Astrocyte of the cerebellum (primary cell): ENCODE results near the gene SALL3.
A peak's percentile ranks its signal among the peaks of the same experiment; 100 is the strongest.

ENCODE experiments used
- DNase-seq: peaks from one replicate; pipeline ENCODE4 v3.0.0-alpha.2; 2011; ENCODE audit warnings: low read depth
- H3K4me3 ChIP-seq: 2 replicates; pipeline ENCODE4 v1.5.1; 2011; ENCODE audit warnings: mild to moderate bottlenecking, low read depth, low read length, moderate library complexity
- in situ Hi-C: cut with HindIII; loops from 2 replicates; pipeline ENCODE4 v1.10.0; 2017; ENCODE audit warnings: low sequenced_read_pairs
- TF ChIP-seq, protein P1 (sequence below): IDR thresholded peaks from 2 replicates; pipeline ENCODE4 v1.5.1; 2012; ENCODE audit warnings: low read length, low read depth, moderate library complexity, mild to moderate bottlenecking; ENCODE audit errors: missing control alignments

Gene SALL3

DNA sequence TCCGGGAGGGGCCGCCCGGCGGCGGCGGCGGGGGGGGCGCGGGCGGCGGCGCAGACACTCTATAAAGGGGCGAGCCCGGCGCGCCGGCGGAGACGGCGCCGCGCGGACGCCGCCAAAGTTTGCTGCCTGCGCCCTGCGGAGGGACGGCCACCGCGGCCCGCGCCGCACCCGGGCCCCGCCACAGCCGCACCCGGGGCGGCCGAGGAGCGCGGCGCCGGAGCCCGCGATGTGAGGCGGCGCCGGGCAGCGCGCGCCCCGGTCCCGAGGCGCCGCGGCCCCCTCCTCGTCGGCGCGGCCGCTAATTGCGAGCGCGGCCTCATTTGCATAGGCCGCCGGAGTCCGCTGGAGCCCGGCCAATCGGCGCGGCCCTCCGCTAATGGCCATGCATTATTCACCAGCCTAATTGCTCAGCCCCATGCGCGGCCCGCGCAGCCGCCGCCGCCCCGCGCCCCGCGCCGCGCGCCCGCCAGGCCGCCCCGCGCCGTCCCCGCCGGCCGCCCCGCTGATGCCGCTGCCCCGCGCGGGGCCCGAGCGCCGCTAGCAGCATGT lies at the start of gene SALL3:
TSS of gene SALL3 (plus strand) at position 89 of the 549 bp plus-strand sequence. CDS start at position 546, 457 bp downstream.
- no peak for DNase-seq
- TF ChIP-seq, protein P1, sequence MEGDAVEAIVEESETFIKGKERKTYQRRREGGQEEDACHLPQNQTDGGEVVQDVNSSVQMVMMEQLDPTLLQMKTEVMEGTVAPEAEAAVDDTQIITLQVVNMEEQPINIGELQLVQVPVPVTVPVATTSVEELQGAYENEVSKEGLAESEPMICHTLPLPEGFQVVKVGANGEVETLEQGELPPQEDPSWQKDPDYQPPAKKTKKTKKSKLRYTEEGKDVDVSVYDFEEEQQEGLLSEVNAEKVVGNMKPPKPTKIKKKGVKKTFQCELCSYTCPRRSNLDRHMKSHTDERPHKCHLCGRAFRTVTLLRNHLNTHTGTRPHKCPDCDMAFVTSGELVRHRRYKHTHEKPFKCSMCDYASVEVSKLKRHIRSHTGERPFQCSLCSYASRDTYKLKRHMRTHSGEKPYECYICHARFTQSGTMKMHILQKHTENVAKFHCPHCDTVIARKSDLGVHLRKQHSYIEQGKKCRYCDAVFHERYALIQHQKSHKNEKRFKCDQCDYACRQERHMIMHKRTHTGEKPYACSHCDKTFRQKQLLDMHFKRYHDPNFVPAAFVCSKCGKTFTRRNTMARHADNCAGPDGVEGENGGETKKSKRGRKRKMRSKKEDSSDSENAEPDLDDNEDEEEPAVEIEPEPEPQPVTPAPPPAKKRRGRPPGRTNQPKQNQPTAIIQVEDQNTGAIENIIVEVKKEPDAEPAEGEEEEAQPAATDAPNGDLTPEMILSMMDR: no peak
- peak within 1 kb of the TSS; percentile 31 for H3K4me3 ChIP-seq
- in situ Hi-C loops: no loop called here

DNA sequence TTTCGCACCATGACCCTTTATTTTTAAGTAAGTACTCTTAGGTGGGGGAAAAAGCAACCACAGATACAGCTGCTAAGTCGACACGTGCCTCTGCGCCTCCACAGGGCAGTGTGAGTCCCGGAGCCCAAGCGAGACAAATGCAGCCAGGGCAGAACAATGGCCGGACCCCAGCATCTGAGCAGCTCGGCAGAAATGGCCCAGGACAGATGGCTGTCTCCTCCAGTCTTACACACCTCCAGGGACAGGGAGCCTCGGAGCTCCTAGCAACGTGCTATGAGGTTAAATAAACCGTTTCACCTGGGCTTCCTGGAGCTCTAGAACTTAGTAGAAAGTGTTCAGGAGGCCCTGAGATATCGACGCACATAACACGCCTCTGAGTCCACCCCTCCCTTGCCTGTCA lies 47.3 kb upstream of the SALL3 start:
- TF ChIP-seq, protein P1: no peak
- H3K4me3 ChIP-seq: no peak overlapping the region
- in situ Hi-C loops: no loop called here
- DNase-seq: no peak

DNA sequence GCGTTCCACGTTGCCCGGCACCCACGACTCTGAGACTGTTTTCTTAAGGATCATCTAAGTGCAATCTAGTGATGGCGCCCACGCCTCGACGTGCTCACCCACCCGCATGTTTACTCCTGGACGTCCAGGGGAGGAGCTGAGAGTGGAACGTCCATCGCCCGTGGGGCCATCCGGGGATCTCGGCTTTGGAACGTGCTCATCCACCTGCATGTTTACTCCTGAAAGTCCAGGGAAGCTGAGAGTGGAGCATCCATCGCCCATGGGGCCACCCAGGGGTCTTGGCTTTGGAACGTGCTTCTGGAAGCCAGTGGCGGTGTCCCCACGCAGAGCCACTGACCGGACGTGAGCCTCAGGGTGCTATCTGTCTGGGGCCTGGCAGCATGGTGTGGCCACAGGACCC lies 45.6 kb upstream of the SALL3 start:
- in situ Hi-C loops: no loop called here
- TF ChIP-seq, protein P1: no peak

DNA sequence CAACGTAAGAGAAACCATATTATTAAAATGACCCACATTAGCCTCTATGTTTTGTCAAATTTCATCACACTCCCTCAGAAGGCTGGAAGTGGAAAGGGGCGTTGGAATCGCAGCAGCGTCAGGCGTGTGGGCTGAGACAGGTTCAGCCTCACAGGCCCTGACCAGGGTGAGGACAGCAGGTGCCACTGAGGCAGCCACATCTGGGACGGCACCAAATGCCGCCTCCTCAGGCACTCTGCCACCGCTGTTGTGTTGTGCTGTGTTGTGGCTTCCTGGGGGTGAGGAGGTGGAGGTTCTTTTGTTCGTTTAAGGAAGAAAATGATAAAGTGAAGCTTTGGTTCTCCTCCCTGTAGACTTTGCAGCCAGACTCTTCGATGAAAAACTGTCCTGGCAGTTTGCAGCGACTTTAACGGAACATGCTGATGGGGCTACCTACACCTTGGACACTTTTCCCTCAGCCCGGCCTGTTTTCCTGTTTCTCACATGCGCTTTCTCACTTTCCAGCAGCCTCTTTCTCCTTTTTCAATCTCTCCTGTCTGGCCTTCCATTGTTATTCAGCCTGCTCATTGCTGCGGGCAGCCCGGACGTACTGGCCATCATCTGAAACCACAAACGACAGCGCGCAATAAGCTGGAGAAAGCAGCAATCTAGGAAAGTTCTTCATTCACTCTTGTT lies 44.9 kb upstream of the SALL3 start:
- H3K4me3 ChIP-seq: no peak overlapping the region
- DNase-seq: no peak
- in situ Hi-C loops: no loop called here
- TF ChIP-seq, protein P1: no peak

More for the DNA sequence above, 45.6 kb upstream of the SALL3 start:
- no peak overlapping the region for H3K4me3 ChIP-seq
- DNase-seq: no peak

DNA sequence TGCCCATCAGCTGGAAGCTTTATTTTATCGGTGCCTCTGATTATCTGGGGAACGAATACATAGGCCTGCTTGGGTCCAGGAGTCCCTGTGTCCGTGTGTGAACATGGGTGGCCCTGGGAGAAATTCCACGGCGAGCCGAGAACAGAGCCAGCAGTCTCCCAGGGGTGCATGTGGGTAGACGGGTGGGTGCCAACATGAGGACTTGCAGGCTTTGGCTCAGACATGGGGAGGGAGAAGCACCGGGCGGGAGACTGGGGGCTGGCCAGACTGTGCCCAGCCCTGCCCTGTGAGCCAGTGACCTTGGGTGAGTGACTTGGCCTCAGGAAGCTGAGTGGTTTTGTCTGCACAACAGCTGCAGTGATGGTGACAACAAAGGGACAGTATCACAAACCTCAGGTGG lies 44.2 kb upstream of the SALL3 start:
- TF ChIP-seq, protein P1: no peak
- in situ Hi-C loops: no loop called here
- H3K4me3 ChIP-seq: no peak overlapping the region
- DNase-seq: no peak

DNA sequence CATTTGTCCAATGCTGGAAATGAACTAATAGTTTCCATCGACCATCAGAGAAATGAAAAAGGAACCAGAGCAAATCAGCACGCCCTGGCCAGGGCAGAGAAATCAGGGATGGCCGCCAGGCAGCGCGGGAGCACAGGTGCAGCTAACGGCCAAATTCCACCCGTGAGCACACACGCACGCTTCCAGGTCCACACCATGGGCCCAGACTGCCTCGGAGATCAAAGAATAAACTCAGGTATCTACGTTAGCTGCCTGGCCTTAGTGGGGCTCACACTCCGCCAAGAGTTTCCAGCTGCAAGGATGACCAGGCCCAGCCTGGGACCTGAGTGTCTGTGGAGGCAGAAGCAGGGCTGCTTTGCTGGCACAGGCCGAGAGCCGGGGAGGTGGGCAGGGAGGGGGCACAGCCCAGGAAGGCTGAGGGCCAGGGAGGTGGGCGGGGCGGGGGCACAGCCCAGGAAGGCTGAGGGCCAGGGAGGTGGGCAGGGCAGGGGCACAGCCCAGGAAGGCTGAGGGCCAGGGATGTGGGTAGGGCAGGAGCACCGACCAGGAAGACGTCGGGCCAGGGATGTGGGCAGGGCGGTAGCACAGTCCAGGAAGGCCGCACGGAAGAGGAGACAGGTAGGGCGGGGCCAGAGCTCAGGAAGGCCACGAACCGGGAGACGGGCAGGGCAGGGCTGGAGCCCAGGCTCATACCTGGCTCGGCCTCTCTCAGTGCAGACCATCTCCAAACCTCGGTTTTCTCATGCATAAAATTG lies 43.2 kb upstream of the SALL3 start:
- TF ChIP-seq, protein P1: no peak
- DNase-seq: no peak
- in situ Hi-C loops: no loop called here
- no peak overlapping the region for H3K4me3 ChIP-seq
